ENCODE measurements around the gene COL10A1. TPM values are rescaled to one million over a fixed set of nuclear protein-coding genes. Genes with fewer than 3 reads are reported as not detected.
A peak's percentile ranks its signal among the peaks of the same experiment; 100 is the strongest.

Gene COL10A1
- total RNA-seq, 1 donor, result 4.3 TPM

DNA sequence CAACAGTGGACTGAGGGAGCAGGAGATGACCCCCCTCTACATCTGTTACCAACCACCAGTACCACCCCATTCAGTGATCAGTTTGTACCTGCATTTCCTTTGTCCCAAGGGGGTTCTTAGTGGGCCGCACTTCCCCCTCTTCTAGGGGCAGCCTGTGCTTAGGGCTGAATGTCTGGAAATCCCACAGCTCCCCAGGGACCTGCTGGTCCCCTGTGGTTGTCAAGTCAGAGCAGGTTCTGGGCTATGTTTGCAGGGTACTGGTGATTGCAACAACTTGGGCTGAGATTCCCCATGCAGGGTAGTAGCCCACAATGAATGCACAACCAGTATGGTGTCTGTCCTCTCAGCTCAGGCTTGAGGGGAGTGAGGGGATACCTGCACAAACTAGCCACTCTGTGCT, 39.7 kb upstream of the COL10A1 start:
- no peak overlapping the region for H3K4me3 ChIP-seq (ENCODE audit: low read depth, low read length)
- TF ChIP-seq, protein P1, sequence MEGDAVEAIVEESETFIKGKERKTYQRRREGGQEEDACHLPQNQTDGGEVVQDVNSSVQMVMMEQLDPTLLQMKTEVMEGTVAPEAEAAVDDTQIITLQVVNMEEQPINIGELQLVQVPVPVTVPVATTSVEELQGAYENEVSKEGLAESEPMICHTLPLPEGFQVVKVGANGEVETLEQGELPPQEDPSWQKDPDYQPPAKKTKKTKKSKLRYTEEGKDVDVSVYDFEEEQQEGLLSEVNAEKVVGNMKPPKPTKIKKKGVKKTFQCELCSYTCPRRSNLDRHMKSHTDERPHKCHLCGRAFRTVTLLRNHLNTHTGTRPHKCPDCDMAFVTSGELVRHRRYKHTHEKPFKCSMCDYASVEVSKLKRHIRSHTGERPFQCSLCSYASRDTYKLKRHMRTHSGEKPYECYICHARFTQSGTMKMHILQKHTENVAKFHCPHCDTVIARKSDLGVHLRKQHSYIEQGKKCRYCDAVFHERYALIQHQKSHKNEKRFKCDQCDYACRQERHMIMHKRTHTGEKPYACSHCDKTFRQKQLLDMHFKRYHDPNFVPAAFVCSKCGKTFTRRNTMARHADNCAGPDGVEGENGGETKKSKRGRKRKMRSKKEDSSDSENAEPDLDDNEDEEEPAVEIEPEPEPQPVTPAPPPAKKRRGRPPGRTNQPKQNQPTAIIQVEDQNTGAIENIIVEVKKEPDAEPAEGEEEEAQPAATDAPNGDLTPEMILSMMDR (IDR thresholded peaks at IDR 0.05; ENCODE audit: insufficient read depth, low read depth, low read length), result no peak
- DNase-seq (ENCODE audit: low read depth), result no peak

DNA sequence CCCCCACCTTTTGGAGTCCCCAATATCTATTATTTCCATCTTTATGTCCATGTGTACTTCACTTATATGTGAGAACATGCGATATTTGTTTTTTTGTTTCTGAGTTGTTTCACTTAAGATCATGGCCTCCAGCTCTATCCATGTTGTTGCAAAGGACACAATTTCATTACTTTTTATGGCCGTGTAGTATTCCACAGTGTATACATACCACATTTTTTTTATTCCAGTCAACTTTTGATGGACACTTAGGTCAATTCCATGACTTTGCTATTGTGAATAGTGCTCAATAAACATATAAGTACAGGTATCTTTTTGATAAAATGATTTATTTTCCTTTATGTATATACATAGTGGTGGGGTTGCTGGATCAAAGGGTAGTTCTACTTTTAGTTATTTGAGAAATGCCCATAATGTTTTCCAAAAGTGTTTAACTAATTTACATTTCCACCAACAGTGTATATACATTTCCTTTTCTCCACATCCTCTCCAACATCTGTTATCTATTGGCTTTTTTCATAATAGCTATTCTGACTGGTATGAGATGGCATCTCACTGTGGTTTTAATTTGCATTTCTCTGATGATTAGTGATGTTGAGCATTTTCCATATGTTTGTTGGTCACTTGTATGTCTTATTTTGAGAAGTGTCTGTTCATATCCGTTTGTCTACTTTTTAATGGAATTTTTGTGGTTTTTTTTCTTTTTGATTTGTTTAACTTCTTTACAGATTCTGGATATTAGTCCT, 34.0 kb upstream of the COL10A1 start:
- H3K4me3 ChIP-seq (ENCODE audit: low read depth, low read length), result no peak overlapping the region
- TF ChIP-seq, protein P1 (IDR thresholded peaks at IDR 0.05; ENCODE audit: insufficient read depth, low read depth, low read length), result no peak
- peak; percentile 5 for DNase-seq (ENCODE audit: low read depth)

DNA sequence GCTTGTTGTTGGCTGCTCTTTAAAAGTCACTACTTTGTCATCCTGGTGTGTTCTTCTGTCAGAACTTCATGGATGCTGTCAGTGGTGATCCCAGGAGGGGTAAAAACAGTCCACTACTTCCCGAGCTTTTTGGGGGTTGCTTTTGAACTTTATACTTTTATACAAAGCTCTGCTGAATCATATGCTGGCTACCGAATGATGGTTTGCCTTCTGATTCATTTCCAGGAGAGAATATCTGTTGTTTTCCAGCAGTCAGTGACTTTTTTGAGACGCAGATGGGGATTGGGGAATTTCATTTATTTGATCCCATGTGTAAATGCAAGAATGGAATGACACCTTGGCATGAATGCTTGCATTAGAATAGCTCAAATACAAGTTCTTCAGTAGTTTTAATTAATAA, 32.7 kb upstream of the COL10A1 start:
- TF ChIP-seq, protein P1 (IDR thresholded peaks at IDR 0.05; ENCODE audit: insufficient read depth, low read depth, low read length), result no peak
- no peak overlapping the region for H3K4me3 ChIP-seq (ENCODE audit: low read depth, low read length)
- DNase-seq (ENCODE audit: low read depth), result no peak

DNA sequence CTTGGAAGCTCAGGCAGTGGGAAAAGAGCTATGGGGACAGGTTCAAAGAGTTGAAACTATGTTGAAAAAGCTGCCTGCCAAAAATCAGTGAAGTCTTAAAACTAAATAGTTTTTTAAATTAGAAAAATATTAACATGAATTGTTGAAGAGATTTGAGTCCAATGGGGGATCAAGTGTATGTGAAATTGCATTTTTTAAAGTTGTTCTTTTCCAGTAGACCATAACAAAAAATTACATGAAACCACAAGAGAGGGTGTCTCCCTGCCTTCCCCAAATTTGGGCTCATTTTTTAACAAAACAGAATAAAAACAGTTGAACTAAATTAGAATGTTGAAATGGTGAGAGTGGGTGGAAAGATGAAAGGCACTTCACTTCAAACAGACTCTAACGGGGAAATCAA, 31.5 kb upstream of the COL10A1 start:
- TF ChIP-seq, protein P1 (IDR thresholded peaks at IDR 0.05; ENCODE audit: insufficient read depth, low read depth, low read length), result no peak

DNA sequence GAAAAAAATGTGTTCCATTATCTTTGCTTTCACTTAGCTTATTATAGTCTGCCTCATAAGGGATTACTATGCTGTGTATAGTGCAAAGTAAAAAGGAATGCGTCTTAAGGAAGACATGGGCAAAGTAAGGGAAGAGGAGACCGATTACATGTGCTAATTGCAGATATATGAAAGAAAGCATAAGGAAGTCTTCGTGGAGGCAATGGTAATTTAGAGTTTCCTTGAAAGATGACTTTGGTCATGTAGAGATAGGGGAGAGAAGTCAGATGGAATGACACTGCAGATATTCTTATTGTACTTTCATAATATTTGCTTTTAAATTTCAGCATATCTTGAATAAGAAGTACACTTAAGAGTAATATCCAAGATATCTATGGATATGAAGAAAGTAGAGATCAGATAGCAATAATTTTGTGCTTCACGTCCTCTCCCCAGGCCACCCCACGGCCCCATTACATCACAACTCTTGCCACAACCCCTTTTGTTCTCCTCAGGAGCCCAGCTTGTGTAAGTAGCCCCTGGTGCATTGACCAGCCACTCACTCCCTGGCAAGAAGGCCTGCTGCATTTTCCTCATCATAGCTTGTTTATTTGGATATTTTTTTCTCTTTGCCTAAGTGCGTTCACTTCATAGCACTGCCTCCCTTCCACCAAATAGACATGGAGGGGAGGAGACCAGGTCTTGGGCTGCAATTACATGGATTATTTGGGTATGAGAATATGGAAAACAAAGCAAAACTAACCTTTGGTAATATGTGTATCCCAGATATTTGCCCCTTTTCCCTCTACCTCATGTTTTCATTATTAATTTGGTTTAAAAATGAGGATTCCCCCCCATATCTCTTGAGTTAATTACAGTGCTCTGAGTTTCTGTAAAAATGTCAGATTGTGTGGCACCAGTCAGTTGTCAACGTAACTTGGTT, 30.7 kb upstream of the COL10A1 start:
- TF ChIP-seq, protein P1 (IDR thresholded peaks at IDR 0.05; ENCODE audit: insufficient read depth, low read depth, low read length), result no peak
- H3K4me3 ChIP-seq (ENCODE audit: low read depth, low read length), result no peak overlapping the region
- DNase-seq (ENCODE audit: low read depth), result no peak

More for the DNA sequence above, 31.5 kb upstream of the COL10A1 start:
- DNase-seq (ENCODE audit: low read depth), result no peak
- no peak overlapping the region for H3K4me3 ChIP-seq (ENCODE audit: low read depth, low read length)

DNA sequence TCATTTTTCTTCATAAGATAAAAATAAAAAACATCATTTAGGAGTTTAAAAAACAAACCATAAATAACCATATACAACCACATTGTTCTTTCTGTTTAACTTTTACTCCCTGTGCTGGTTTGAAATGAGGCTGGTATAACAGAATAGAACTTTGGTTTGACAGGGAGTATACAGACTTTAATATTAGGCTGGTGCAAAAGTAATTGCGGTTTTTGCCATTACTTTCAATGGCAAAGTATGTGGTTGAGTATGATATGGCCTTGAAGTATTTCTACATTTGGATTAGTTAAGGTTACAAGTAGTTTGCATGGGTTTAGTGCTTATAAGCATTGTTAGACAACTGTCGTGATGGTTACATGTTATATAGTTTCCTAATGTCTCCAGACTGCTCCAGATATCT, 29.0 kb upstream of the COL10A1 start:
- no peak for DNase-seq (ENCODE audit: low read depth)
- TF ChIP-seq, protein P1 (IDR thresholded peaks at IDR 0.05; ENCODE audit: insufficient read depth, low read depth, low read length), result no peak
- no peak overlapping the region for H3K4me3 ChIP-seq (ENCODE audit: low read depth, low read length)

All from fibroblast of villous mesenchyme (primary cell).